SKM-1 treated with dmso at 0.1 percent for 144 hours (cell line): ENCODE data around the gene IQGAP3.

ENCODE experiments used
- DNase-seq: peaks from one replicate; lab custom pipeline; 2025; ENCODE audit not compliant: unreplicated experiment; lab: John Stamatoyannopoulos, UW

Gene IQGAP3

GRCh38 chr1:156485984-156486383, 86.4 kb downstream of the IQGAP3 start:
- no peak for DNase-seq

GRCh38 chr1:156484480-156485058, 87.8 kb downstream of the IQGAP3 start:
- no peak for DNase-seq

- DNase-seq = no peak
Measured at GRCh38 chr1:156483397-156483796, 89.0 kb downstream of the IQGAP3 start.

GRCh38 chr1:156482276-156482675, 90.1 kb downstream of the IQGAP3 start:
- no peak for DNase-seq

GRCh38 chr1:156481527-156481926, 90.8 kb downstream of the IQGAP3 start:
- no peak for DNase-seq

- DNase-seq = no peak
Measured at GRCh38 chr1:156480411-156481192, 91.8 kb downstream of the IQGAP3 start.

GRCh38 chr1:156480016-156480370, 92.4 kb downstream of the IQGAP3 start:
- DNase-seq = no peak

- DNase-seq = no peak
Measured at GRCh38 chr1:156479093-156480015, 93.0 kb downstream of the IQGAP3 start.

GRCh38 chr1:156478250-156478627, 94.1 kb downstream of the IQGAP3 start:
- DNase-seq = no peak

GRCh38 chr1:156477526-156478249, 94.7 kb downstream of the IQGAP3 start:
- no peak for DNase-seq

GRCh38 chr1:156476501-156477298, 95.7 kb downstream of the IQGAP3 start:
- DNase-seq = no peak

GRCh38 chr1:156475568-156476500, 96.5 kb downstream of the IQGAP3 start:
- no peak for DNase-seq
